Fibroblast of the aortic adventitia (primary cell): ENCODE results near the gene LRRD1. TPM values are rescaled to one million over a fixed set of nuclear protein-coding genes. Genes with fewer than 3 reads are reported as not detected.

Source experiments
- DNase-seq: peaks from one replicate; pipeline ENCODE4 v3.0.0-alpha.2; 2010; ENCODE audit warnings: low read depth
- H3K4me3 ChIP-seq: 2 replicates; pipeline ENCODE4 v1.5.1; 2011; ENCODE audit warnings: low read depth, mild to moderate bottlenecking, control low read depth, low read length, moderate library complexity
- total RNA-seq: library from RNA; depleted of rRNA; stranded (reverse); fragments of >200 nt; gene quantifications from 2 replicates; pipeline ENCODE4 v1.2.3, GENCODE V29; 2012; ENCODE audit warnings: low replicate concordance
- TF ChIP-seq, protein P1 (sequence below): IDR thresholded peaks from 2 replicates; pipeline ENCODE4 v1.5.1; 2011; ENCODE audit warnings: mild to moderate bottlenecking, low read length, control low read depth, inconsistent platforms; ENCODE audit not compliant: insufficient read depth

Gene LRRD1
- total RNA-seq, 1 donor = 0.09 TPM

DNA sequence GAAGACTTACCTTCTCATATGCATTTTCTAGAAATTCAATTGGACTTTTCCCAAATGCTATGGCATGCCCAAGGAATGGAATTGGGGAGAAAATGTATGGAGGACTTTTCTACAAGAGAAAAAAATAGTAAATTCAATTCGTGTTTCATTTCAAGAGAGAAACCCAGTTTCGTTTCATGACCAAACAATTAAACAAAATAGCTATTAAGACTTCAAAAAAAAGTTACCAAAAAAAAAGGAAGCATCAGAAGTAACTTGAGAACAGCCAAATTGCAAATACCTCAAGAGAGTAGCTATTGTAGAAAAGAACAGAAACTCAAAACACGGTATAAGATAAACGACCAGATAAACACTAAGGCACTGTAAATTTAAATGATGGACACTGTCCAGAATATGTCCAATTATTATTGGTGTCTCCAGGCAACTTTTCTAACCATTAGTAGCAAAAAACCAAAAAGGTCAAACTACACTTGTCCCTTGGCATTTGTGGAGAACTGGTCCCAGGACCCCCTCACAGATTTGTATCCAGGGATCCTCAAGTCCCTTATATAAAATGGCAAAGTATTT is 47.1 kb downstream of the LRRD1 start:
- peak overlapping the region; percentile 38 for H3K4me3 ChIP-seq
- DNase-seq = no peak
- TF ChIP-seq, protein P1, sequence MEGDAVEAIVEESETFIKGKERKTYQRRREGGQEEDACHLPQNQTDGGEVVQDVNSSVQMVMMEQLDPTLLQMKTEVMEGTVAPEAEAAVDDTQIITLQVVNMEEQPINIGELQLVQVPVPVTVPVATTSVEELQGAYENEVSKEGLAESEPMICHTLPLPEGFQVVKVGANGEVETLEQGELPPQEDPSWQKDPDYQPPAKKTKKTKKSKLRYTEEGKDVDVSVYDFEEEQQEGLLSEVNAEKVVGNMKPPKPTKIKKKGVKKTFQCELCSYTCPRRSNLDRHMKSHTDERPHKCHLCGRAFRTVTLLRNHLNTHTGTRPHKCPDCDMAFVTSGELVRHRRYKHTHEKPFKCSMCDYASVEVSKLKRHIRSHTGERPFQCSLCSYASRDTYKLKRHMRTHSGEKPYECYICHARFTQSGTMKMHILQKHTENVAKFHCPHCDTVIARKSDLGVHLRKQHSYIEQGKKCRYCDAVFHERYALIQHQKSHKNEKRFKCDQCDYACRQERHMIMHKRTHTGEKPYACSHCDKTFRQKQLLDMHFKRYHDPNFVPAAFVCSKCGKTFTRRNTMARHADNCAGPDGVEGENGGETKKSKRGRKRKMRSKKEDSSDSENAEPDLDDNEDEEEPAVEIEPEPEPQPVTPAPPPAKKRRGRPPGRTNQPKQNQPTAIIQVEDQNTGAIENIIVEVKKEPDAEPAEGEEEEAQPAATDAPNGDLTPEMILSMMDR = no peak

DNA sequence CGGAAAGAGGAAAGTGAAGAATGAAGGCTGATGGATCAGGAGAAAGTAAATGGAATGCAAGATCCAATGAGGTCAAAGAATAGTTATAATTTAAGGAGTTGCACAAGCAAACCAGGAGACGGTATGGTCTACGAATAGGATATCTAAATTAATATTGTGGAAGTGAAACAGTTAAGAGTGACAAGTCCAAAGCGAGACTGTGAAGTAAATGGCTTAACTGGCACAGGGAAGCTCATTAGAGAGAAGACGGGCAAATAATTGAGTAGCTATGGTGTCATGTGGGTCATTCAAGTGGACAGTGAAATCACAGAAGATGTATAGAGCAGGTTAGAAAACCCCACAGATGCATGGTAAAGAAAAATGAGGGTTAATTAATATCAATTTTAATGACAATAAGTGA is 47.8 kb downstream of the LRRD1 start:
- TF ChIP-seq, protein P1 = no peak
- no peak for DNase-seq
- H3K4me3 ChIP-seq = no peak overlapping the region

- TF ChIP-seq, protein P1 = no peak
- no peak for DNase-seq
- H3K4me3 ChIP-seq = no peak overlapping the region
Observed at GRCh38 chr7:92121681-92122080, 57.3 kb downstream of the LRRD1 start.

DNA sequence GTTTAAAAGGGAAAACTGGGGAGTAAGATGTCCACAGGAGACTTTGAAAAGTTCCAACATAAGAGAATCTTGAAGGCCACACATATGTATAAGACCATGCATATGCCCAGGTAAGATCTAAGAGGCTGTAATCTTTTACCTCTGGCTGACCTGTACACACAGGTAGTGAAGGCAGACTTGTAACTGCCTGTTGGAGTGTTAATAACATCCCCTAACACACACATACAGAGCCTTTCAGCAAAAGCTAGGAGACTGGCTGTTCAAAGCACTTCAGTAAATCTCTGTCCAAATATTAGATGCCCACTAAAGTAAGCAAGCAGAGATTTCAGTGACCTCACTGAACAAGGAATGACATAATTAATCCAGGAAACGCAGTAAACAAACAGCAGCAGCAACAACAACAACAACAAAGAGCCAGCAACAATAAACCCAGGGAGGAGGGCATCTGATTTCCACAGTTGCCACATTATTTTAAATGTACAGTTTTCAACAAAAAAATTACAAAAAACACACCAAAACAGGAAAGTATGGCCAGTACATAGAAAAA is 59.7 kb downstream of the LRRD1 start:
- TF ChIP-seq, protein P1 = no peak
- no peak overlapping the region for H3K4me3 ChIP-seq
- no peak for DNase-seq

DNA sequence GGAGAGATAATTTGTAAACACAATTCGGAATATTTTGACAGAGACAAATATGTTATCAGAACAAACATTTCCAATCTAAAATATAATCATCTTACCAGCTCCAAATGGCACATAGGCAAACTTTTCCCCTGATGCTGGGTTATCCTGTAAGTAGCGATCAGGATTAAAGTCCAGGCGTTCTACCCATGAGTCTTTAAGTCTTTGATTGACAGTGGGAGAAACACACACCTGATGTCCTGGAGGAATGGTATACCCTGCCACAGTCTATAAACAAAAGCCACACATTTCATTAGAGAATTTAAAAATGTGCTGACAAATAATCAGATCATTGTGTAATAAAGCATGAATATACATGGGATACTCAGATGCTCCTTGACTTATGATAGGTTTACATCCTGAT is 62.0 kb downstream of the LRRD1 start:
- TF ChIP-seq, protein P1 = no peak
- no peak overlapping the region for H3K4me3 ChIP-seq
- DNase-seq = no peak

DNA sequence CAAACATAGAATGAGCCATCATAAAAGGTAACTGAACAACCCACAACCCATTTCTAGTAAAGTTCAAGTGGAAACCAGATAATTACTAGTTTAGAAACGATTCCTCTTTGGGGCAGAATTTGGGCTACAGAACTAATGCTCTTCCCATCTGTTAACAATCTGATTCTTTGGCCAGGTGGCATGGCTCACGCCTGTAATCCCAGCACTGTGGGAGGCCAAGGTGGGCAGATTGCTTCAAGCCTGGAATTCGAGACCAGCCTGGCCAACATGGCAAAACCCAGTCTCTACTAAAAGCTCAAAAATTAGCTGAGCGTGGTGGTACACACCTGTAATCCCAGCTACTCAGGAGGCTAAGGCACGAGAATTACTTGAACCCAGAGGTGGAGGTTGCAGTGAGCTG is 63.1 kb downstream of the LRRD1 start:
- no peak for DNase-seq
- no peak overlapping the region for H3K4me3 ChIP-seq
- TF ChIP-seq, protein P1 = no peak

- H3K4me3 ChIP-seq = no peak overlapping the region
- TF ChIP-seq, protein P1 = no peak
- DNase-seq = no peak
Observed at GRCh38 chr7:92110857-92111256, 68.1 kb downstream of the LRRD1 start.
